Neuronal stem cell (in vitro differentiated cells): ENCODE measurements around the gene ITPRIPL2.

ENCODE experiments used
- DNase-seq: peaks from one replicate; pipeline ENCODE4 v3.0.0-alpha.2; 2013; ENCODE audit warnings: low spot score
- H2AFZ ChIP-seq: one replicate; pipeline ENCODE4 v1.6.1; 2013; ENCODE audit warnings: mild to moderate bottlenecking, low read length, inconsistent platforms
- H2AK5ac ChIP-seq: 2 replicates; pipeline ENCODE4 v1.6.1; 2013; ENCODE audit warnings: low read depth, mild to moderate bottlenecking, inconsistent platforms, low read length, moderate library complexity, mixed read lengths
- H2BK120ac ChIP-seq: 2 replicates; pipeline ENCODE4 v1.6.1; 2013; ENCODE audit warnings: low read depth, mild to moderate bottlenecking, inconsistent platforms, low read length, moderate library complexity, mixed read lengths
- H2BK12ac ChIP-seq: one replicate; pipeline ENCODE4 v1.6.1; 2013; ENCODE audit warnings: low read length, inconsistent platforms
- H2BK15ac ChIP-seq: 2 replicates; pipeline ENCODE4 v1.6.1; 2013; ENCODE audit warnings: mild to moderate bottlenecking, low read length, inconsistent platforms, mixed read lengths
- H2BK5ac ChIP-seq: one replicate; pipeline ENCODE4 v1.6.1; 2013; ENCODE audit warnings: inconsistent platforms, mild to moderate bottlenecking, low read length, moderate library complexity
- H3K14ac ChIP-seq: one replicate; pipeline ENCODE4 v1.6.1; 2013; ENCODE audit warnings: low read length, inconsistent platforms
- H3K18ac ChIP-seq: 2 replicates; pipeline ENCODE4 v1.6.1; 2013; ENCODE audit warnings: low read length, inconsistent platforms
- H3K23ac ChIP-seq: 2 replicates; pipeline ENCODE4 v1.6.1; 2013; ENCODE audit warnings: low read depth, mild to moderate bottlenecking, mixed read lengths, low read length, inconsistent platforms; ENCODE audit not compliant: poor library complexity
- H3K27ac ChIP-seq: replicated peaks from 3 replicates; pipeline ENCODE4 v1.5.1; 2013; ENCODE audit warnings: low read length, inconsistent platforms
- H3K27me3 ChIP-seq, 3 experiments: 2 replicates each; pipeline ENCODE4 v1.6.1; 2013; ENCODE audit warnings: low read length in 3 of 3, mild to moderate bottlenecking in 2 of 3, inconsistent platforms in 1 of 3, low read depth in 1 of 3, mixed read lengths in 1 of 3, moderate library complexity in 1 of 3; ENCODE audit not compliant: control insufficient read depth in 3 of 3, insufficient read depth in 3 of 3
- H3K36me3 ChIP-seq, 2 donors: replicated peaks in 1 of 2; 2 replicates each; pipeline ENCODE4 v1.6.1; 2013; ENCODE audit warnings: low read length in 2 of 2; ENCODE audit not compliant: control insufficient read depth in 2 of 2, insufficient read depth in 2 of 2
- H3K4ac ChIP-seq: 2 replicates; pipeline ENCODE4 v1.6.1; 2013; ENCODE audit warnings: inconsistent platforms, mild to moderate bottlenecking, low read length, moderate library complexity
- H3K4me1 ChIP-seq, 2 donors: 1 replicate in 1 of 2; 2 replicates in 1 of 2; pipeline ENCODE4 v1.6.1; 2013; ENCODE audit warnings: low read length in 2 of 2, low read depth in 1 of 2; ENCODE audit not compliant: control insufficient read depth in 2 of 2, insufficient read depth in 1 of 2
- H3K4me2 ChIP-seq: one replicate; pipeline ENCODE4 v1.6.1; 2013; ENCODE audit warnings: mild to moderate bottlenecking, low read length, inconsistent platforms; ENCODE audit not compliant: insufficient read depth, poor library complexity, severe bottlenecking
- H3K4me3 ChIP-seq, 2 donors: 2 replicates each; pipeline ENCODE4 v1.5.1; 2013; ENCODE audit warnings: low read length in 2 of 2, mild to moderate bottlenecking in 2 of 2, inconsistent platforms in 1 of 2, moderate library complexity in 1 of 2
- H3K79me1 ChIP-seq: one replicate; pipeline ENCODE4 v1.6.1; 2013; ENCODE audit warnings: low read depth, mild to moderate bottlenecking, inconsistent platforms, low read length, moderate library complexity
- H3K9ac ChIP-seq: one replicate; pipeline ENCODE4 v1.6.1; 2013; ENCODE audit warnings: mild to moderate bottlenecking, low read depth, low read length, inconsistent platforms; ENCODE audit not compliant: poor library complexity
- H3K9me3 ChIP-seq, 2 donors: replicated peaks in 1 of 2; 2 replicates each; pipeline versions ENCODE3 to v1.6.1; 2013; ENCODE audit warnings: low read length in 2 of 2, mild to moderate bottlenecking in 2 of 2, inconsistent platforms in 1 of 2, low read depth in 1 of 2, mixed read lengths in 1 of 2, moderate library complexity in 1 of 2; ENCODE audit not compliant: control insufficient read depth in 2 of 2, insufficient read depth in 1 of 2
- H4K8ac ChIP-seq: one replicate; pipeline ENCODE4 v1.6.1; 2013; ENCODE audit warnings: low read depth, mild to moderate bottlenecking, inconsistent platforms, low read length, moderate library complexity
- H4K91ac ChIP-seq: one replicate; pipeline ENCODE4 v1.6.1; 2013; ENCODE audit warnings: low read length, low read depth, mild to moderate bottlenecking, inconsistent platforms; ENCODE audit not compliant: poor library complexity
- WGBS, 2 donors: extraction: QIAGEN DNeasy Blood & Tissue Kit; methylation state at CpG; one replicate each; pipeline ENCODE4 v1.1.7; 2013; ENCODE audit warnings: missing lambda C conversion rate in 2 of 2, mixed read lengths in 1 of 2; ENCODE audit not compliant: insufficient read length in 2 of 2, insufficient replicate concordance in 1 of 2; ENCODE audit errors: extremely low coverage in 2 of 2; 5-methylcytosine and 5-hydroxymethylcytosine counted together

Gene ITPRIPL2

GRCh38 chr16:19114359-19115147 is 789 bp downstream of the ITPRIPL2 start:
- H3K4me1 ChIP-seq, result peaks cover 5 to 6% of the 10 kb centered on the region in 2 donors
- peak overlapping the region; percentile 88 for H2AFZ ChIP-seq
- peak overlapping the region; percentile 95 for H2BK15ac ChIP-seq
- H3K4me3 ChIP-seq, result peak overlapping the region; percentile 46 to 78
- H3K4me2 ChIP-seq, result peak overlapping the region; percentile 84
- H3K27ac ChIP-seq, result no peak overlapping the region
- peak overlapping the region; percentile 37 for H3K4ac ChIP-seq
- H3K27me3 ChIP-seq, result peaks cover 0 to 23% (median 5%) of the 10 kb centered on the region in 3 experiments
- peak; percentile 15 for DNase-seq
- H3K79me1 ChIP-seq, result no peaks in the 10 kb centered on the region
- peak overlapping the region; percentile 23 for H2BK12ac ChIP-seq
- peak overlapping the region; percentile 48 for H2BK120ac ChIP-seq
- H3K9ac ChIP-seq, result peak overlapping the region; percentile 78
- H3K9me3 ChIP-seq, result peaks cover 0 to 8% of the 10 kb centered on the region in 2 donors
- peak overlapping the region; percentile 74 for H4K91ac ChIP-seq
- WGBS, 2 donors, result no CpG with 5 or more reads among the region's 80 CpGs
- H3K14ac ChIP-seq, result peak overlapping the region; percentile 65
- H2BK5ac ChIP-seq, result no peak overlapping the region
- H3K18ac ChIP-seq, result peak overlapping the region; percentile 98
- peak overlapping the region; percentile 100 for H4K8ac ChIP-seq
- H3K23ac ChIP-seq, result peak overlapping the region; percentile 86
- H3K36me3 ChIP-seq, result peaks cover 0 to 2% of the 10 kb centered on the region in 2 donors
- peak overlapping the region; percentile 68 for H2AK5ac ChIP-seq

- Histone ChIP-seq H3K14ac (no peak overlapping the region), H3K4me2 (no peak overlapping the region), H3K4me3 (no peak overlapping the region), H2BK12ac (no peak overlapping the region), H4K8ac (no peak overlapping the region), H2BK120ac (no peak overlapping the region), H2AK5ac (peak overlapping the region; percentile 68), H3K23ac (peak overlapping the region; percentile 86), H3K4me1 (peaks cover 5 to 6% of the 10 kb centered on the region in 2 donors), H3K27ac (no peak overlapping the region), H3K36me3 (peaks cover 0 to 2% of the 10 kb centered on the region in 2 donors), H4K91ac (no peak overlapping the region), H3K27me3 (peaks cover 0 to 23% (median 5%) of the 10 kb centered on the region in 3 experiments), H2BK15ac (peak overlapping the region; percentile 95), H3K9me3 (peaks cover 0 to 8% of the 10 kb centered on the region in 2 donors), H3K79me1 (no peaks in the 10 kb centered on the region), H2AFZ (no peak overlapping the region), H3K4ac (peak overlapping the region; percentile 17), H2BK5ac (peak overlapping the region; percentile 42), H3K9ac (no peak overlapping the region), H3K18ac (peak overlapping the region; percentile 98)
- DNase-seq, result no peak
- no CpG with 5 or more reads among the region's 50 CpGs for WGBS, 2 donors
Measured at GRCh38 chr16:19115148-19116021, 1.6 kb downstream of the ITPRIPL2 start.

DNA sequence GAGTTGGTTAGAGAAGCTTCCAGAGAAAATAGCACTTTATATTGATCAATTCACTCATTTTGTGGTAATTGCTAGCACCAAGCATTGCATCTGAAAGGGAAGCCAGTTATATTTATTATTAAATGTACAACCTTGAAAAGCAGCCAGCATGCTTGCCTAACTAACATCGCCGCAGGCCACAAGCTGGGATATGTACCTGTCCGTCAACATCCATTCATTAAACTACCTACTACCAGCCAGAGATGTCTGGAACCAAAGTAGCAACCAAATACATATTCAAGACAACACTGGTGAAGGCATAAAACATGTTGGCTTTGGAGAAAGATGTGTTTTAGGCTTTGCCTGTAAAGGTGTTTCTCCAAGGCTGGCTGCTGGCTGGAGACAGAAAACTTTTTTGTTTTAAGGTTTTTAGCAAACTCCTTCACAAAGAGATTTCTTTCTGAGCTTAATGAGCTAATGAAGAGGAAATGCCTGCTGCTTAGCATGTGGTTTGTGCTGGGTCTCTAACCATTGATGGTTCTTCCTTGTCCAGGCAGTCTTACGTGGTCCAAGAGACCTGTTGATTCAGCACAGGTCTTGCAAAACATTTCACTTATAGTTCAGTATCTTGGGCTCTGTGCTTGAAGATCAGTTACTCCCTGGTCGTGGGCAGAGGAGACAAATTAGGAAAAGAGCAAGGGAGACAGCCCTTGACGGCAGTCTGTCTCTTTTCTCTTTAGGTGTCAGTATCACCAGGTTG is 3.1 kb downstream of the ITPRIPL2 start:
- H3K9ac ChIP-seq, result no peak overlapping the region
- WGBS, 2 donors, result no CpG with 5 or more reads among the region's 6 CpGs
- peaks cover 0 to 23% (median 5%) of the 10 kb centered on the region in 3 experiments for H3K27me3 ChIP-seq
- no peak overlapping the region for H3K27ac ChIP-seq
- no peak overlapping the region for H2AFZ ChIP-seq
- no peak overlapping the region for H3K4me3 ChIP-seq
- no peak overlapping the region for H3K18ac ChIP-seq
- DNase-seq, result no peak
- H3K9me3 ChIP-seq, result peaks cover 0 to 8% of the 10 kb centered on the region in 2 donors
- H2BK15ac ChIP-seq, result no peak overlapping the region
- H3K4me1 ChIP-seq, result peaks cover 5 to 6% of the 10 kb centered on the region in 2 donors
- peaks cover 0 to 2% of the 10 kb centered on the region in 2 donors for H3K36me3 ChIP-seq
- H3K4ac ChIP-seq, result no peak overlapping the region
- no peak overlapping the region for H3K23ac ChIP-seq
- no peak overlapping the region for H2BK120ac ChIP-seq
- H2AK5ac ChIP-seq, result no peak overlapping the region
- H3K14ac ChIP-seq, result no peak overlapping the region
- H4K91ac ChIP-seq, result no peak overlapping the region
- no peak overlapping the region for H2BK12ac ChIP-seq
- H3K4me2 ChIP-seq, result no peak overlapping the region
- no peak overlapping the region for H4K8ac ChIP-seq
- no peak overlapping the region for H2BK5ac ChIP-seq
- no peaks in the 10 kb centered on the region for H3K79me1 ChIP-seq
